T-helper 22 cell (primary cell): ENCODE results near the gene CYP2A7.
"Not testable (repeated sequence)": the region's sequence is repeated elsewhere in the genome, so short reads cannot be mapped to it uniquely, and the experiment has no call there.

Experiments used
- DNase-seq: peaks from one replicate; pipeline ENCODE4 v3.0.0-alpha.2; 2020; ENCODE audit warnings: low read depth

Gene CYP2A7

GRCh38 chr19:40842012-40842411, 40.0 kb downstream of the CYP2A7 start:
- not testable (repeated sequence) for DNase-seq

- not testable (repeated sequence) for DNase-seq
Observed at GRCh38 chr19:40838477-40838876, 43.6 kb downstream of the CYP2A7 start.

DNA sequence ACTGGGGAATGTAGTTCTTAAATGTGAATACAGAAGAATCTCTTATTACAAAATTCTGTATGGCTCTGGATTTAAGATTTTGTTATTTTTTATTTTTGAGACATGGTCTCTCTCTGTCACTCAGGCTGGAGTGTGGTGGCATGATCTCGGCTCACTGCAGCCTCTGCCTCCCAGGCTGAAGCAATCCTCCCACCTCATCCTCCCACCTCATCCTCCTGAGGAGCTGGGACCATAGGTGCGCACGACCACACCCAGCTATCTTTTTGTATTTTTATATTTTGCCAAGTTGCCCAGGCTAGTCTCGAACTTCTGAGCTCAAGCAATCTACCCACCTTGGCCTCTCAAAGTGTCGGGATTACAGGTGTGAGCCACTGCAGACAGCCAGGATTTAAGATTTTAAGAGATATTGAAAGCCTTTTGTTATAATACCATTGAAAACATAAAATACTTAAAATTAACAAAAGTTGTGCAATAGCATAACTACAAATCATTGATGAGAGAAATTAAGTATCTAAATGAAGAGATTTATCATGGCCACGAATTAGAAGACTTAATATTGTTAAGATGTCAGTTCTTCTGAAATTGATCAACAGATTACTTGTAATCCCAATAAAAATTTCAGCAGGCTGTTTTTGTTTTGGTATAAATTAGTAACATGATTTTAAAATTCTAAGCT, 45.1 kb downstream of the CYP2A7 start:
- DNase-seq, result no peak

DNA sequence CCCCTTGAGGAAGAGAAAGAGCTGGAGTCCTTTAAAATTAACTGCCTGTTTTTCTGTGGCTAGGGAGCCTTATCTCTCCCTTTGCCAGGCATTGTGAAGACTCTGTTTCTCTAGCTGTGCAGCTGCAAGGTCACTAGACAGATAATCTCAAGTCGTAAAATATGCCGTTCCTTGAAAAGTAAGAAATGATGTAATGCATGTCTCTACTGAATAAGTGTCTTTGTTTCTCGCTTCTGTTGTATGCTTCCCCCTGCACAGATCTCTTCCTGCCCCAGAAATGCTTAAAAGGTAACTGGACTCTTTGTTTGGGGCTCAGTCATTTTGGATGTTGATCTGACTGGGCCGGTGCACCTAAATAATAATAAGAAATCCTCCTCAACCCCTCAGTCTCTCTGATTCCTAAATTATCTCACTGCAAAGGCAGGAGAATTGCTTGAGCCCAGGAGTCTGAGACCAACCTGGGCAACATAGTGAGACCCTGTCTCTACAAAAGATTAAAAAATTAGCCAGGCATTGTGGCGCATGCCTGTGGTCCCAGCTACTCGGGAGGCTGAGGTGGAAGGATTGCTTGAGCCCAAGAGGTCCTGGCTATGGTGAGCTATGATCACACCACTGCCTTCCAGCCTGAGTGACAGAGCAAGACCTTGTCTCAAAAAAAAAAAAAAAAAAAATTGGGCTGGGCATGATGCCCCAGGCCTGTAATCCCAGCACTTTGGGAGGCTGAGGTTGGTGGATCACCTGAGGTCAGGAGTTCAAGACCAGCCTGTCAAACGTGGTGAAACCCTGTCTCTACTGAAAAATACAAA, 48.1 kb downstream of the CYP2A7 start:
- DNase-seq, result not testable (repeated sequence)

DNA sequence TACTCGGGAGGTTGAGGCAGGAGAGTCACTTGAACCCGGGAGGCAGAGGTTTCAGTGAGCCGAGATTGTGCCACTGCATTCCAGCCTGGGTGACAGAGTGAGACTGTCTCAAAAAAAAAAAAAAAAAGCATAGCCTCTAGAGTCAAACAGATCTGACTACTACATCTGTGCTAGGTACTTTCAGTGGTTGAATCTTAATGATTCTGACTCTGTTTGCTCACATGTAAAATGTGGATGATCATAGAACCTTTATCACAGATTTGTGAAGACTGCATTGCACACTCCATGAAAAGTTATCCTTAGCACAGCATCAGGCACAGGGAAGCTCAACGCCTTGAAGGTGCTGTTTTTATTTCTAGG, 49.6 kb downstream of the CYP2A7 start:
- DNase-seq, result not testable (repeated sequence)

DNA sequence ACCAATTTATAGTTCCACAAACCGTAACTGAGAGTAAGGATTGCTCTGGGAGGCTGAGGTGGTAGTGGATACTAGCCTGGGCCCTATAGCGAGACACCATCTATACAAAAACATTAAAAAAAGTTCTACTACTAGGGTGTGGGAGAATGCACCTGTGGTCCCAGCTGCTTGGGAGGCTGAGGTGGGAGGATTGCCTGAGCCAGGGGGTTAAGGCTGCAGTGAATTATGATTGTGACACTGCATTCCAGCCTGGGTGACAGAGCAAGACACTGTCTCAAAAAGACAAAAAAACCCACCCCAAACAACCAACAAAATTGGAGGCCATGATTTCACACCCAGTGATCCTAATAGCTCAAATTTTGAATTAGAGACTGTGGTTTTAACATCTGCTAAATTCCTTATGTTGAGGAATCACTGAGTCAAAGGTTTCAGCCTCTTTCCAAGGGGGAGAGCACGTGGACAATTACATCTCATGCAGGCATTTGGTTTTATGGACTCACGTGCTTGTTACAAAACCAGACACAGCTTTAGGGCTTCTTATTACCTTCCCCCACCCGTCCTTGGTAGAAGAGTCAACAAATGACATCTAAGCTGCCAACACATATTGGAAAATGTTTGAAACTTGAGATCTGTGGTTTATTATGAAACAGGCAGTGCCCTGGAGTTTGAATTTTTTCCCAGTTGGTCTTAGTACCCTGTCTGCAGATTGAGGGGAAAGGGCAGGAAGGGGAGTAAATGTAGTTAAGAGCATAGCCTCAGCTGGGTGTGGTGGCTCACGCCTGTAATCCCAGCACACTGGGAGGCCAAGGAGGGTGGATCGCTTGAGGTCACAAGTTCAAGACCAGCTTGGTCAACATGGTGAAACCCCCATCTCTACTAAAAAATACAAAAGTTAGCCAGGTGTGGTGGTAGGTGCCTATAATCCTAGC, 50.3 kb downstream of the CYP2A7 start:
- DNase-seq, result no peak

DNA sequence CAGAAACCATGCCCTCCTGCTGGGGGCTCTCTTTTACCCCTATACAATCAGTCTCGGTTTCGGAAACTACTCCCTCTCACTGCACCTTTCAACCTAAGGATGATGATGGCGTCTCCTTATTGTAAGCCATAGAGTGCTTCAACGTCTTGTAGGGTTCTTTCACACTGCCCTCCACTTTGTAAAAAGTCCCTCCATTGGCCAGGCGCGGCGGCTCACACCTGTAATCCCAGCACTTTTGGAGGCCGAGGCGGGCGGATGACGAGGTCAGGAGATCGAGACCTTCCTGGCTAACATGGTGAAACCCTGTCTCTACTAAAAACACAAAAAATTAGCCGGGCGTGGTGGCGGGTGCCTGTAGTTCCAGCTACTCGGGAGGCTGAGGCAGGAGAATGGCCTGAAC, 51.3 kb downstream of the CYP2A7 start:
- DNase-seq, result not testable (repeated sequence)

GRCh38 chr19:40829205-40829604, 52.8 kb downstream of the CYP2A7 start:
- DNase-seq, result no peak

- DNase-seq, result no peak
Observed at GRCh38 chr19:40827386-40828247, 54.4 kb downstream of the CYP2A7 start.

GRCh38 chr19:40826699-40827385, 55.2 kb downstream of the CYP2A7 start:
- peak; percentile 68 for DNase-seq

DNA sequence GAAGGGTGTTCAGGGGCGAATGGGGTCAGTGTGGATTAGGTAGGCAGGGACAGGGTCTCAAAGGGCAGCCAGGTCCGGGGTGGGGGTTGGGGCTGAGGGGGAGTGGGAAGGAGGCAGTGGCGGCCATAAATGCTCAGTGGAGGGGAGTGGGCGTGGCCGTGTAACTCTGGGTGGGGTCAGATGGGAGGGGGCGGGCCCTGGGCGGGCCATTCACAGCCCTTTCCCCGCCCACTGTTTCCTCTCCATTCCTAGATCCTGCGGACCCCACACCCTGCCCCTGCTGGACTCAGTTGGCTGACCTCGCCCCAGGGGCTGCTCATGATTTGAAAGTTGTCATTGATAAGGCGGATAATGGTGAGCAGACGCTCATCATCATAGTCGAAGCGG, 55.7 kb downstream of the CYP2A7 start:
- DNase-seq, result not testable (repeated sequence)

- DNase-seq, result not testable (repeated sequence)
Observed at GRCh38 chr19:40825460-40826095, 56.5 kb downstream of the CYP2A7 start.
